Islet precursor cell (in vitro differentiated cells): Measurements from ENCODE around the gene USP21.
A peak's percentile ranks its signal among the peaks of the same experiment; 100 is the strongest.

Experiments
- DNase-seq: peaks from one replicate; pipeline ENCODE4 v3.0.0-alpha.2; 2018

USP21 gene

DNA sequence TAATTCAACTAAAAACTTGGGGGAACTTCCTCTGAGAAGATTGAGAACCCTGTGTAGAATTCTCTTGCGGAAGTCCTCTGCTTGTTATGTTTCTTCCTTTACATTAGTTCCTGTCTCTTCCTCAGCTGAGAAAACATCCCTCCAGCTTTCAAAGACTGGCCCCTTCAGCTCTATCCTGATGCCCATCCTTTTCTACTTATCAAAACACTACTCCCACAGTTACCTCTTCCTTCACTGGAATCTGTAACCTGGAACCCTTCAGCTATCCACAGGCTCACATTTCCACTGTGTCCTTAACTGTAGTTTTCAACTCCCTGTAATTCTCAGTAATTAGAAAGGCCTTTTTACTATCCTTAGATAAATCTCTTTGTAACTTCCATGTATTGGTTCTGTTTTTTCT is 20.9 kb upstream of the USP21 start:
- no peak for DNase-seq

DNA sequence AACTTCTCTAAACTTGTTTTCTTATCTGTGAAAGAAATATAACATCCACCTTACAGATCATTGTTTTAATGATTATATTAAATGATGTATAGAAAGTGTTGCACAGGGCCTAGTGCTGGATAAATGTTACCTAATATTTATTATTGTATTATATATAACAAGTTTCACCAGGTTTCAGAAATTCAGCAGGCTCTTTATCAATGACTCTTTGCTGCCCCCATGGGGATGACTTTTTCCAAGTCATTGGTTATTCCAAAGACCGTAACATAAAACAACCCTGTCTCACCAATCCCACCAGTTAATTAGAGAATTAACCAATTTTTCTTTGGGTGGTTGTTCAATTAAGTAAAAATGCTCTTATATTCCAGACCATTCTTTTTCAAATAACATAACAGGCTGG is 19.5 kb upstream of the USP21 start:
- DNase-seq = no peak

DNA sequence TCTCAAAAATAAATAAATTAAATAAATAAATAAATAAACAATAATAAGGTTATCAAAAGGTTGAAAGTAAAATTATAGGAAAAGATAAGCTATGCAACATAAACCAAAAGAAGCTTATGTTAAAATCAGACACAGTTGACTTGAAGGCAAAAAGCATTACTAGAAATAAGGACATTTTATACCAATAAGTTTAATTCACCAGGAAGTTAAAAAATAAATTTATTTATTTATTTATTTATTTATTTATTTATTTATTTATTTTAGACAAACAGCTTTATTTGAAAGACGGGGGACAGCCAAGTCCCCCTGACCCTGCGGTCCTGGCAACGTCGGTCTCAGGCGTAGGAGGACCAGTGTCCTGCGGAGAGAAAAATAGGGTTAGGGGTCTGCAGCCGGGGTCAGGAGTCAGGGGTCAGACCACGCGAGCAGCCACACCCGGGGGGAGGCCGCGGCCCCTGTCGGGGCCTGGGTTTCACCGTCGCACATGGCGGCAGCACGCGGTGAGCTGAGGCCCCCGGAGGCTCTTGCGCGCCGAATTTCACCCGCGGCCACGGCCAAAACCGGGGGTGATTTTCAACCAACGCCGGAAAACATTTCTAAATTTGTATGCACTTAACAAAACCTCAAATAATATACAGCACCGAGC is 18.4 kb upstream of the USP21 start:
- no peak for DNase-seq

DNA sequence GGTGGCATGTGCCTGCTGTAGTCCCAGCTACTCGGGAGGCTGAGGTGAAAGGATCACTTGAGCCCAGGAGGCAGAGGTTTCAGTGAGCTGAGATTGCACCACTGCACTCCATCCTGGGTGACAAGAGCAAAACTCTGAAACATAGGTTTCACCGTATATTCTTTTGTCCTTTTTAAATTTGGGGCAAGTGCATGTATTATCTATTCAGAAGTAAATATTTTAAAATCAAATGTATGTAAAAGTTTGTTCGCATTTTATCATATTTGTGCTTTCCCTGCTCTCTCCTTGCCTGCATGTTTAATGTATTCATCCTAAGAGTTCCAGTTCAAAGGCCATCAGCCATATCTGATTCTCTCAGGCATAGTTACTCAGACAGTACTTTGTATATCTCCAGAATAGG is 13.5 kb upstream of the USP21 start:
- no peak for DNase-seq

DNA sequence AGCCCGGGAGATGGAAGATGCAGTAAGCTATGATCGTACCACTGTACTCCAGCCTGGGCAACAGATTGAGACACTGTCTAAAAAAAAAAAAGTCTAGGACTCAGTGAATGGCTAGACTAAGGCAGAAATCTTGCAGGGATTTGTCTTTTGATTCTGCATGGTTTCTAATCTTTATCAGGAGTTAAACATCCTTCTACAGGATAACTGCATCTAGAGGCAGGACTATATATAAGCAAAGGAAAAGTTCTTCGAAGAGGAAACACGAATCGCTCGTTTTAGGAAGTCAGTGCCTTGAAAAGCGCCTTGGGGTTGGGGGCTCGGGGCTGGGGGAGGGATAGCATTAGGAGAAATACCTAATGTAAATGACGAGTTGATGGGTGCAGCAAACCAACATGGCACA is 6.1 kb upstream of the USP21 start:
- no peak for DNase-seq

DNA sequence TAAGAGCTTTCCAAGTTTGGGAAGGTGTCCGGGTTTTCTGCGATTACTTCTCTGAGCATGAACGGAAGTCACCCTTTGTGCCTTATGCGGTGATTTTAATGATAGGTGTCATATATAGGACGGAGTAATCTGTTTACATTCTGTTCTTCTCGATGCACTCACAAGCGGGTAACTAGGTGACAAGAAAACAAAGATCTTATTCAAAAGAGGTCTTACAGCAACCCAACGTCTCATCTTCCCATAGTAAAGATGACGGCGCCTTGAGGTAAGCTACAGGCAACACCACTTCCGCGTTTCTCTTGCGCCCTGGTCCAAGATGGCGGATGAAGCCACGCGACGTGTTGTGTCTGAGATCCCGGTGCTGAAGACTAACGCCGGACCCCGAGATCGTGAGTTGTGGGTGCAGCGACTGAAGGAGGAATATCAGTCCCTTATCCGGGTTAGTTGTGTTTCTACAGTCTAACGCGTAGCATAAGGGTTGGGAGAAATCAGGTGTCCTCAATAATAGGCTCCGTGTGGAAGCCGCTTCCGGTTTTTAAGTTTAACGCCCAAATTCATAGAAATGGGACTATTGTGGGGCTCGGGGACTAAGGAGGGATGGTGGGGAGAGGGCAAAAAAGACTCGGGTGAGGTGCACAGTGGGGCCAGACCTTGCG is 5.5 kb upstream of the USP21 start, which contains the start of gene UFC1:
Gene UFC1, plus strand, starts transcription at position 297 of the 656 bp plus-strand sequence. Its CDS starts 20 bp downstream, at position 317.
- peak; percentile 90 for DNase-seq

DNA sequence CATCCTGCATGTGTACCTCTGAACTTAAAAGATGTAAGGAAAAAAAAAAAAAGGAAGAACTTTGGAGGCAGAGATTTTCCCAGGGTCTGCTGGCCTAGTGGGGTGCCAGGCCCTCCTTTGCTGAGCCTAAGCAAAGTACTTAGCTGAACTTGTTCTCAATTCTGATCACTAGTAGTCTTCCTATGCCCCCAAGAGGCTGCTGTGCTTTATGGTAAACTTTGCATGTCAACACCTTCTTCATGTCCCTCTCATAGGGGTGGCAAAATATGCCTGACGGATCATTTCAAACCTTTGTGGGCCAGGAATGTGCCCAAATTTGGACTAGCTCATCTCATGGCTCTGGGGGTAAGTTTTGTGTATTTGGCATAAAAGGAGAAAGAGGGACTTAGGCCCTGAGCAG is 1.4 kb upstream of the USP21 start:
- DNase-seq = no peak

DNA sequence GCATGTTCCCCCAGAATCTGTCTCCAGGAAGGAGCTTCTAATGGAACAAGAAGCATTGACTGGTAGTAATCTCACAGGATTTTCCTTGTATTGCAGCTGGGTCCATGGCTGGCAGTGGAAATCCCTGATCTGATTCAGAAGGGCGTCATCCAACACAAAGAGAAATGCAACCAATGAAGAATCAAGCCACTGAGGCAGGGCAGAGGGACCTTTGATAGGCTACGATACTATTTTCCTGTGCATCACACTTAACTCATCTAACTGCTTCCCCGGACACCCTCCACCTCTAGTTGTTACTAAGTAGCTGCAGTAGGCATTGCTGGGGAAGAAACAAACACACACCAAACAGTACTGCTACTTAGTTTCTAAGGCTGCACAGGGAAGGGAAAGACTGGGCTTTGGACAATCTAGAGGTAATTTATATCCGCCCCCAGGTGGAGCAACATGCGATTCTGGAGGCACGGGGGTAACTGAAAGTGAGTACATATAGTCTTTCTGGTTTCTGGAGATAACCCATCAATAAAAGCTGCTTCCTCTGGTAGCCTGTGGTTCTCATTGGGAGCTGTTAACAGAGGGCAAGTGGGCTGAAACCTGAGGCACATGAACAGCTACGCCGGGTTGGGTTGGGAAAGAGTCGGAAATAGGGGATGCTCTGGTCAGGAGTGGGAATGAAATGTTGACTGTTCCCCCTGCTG is 837 bp upstream of the USP21 start:
- DNase-seq = no peak

DNA sequence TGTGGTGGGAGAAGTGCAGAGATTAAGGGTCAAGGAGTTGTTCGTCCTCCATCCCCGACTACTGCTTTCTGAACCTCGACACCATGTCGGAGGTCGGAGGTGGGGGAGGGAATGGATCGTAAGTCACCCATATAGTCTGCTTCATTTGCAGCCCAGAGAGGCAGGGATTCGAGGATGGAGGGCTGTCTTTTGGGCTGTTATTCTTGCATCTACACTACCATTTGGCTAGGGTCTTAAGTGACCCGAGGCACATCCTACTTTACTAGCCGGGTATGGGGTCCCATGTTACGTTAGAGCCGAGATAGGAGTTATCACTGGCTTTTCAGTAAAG is 578 bp downstream of the USP21 start:
- DNase-seq = no peak

DNA sequence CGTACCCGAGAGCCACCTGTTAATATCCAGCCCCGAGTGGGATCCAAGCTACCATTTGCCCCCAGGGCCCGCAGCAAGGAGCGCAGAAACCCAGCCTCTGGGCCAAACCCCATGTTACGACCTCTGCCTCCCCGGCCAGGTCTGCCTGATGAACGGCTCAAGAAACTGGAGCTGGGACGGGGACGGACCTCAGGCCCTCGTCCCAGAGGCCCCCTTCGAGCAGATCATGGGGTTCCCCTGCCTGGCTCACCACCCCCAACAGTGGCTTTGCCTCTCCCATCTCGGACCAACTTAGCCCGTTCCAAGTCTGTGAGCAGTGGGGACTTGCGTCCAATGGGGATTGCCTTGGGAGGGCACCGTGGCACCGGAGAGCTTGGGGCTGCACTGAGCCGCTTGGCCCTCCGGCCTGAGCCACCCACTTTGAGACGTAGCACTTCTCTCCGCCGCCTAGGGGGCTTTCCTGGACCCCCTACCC is 1.4 kb downstream of the USP21 start:
- peak; percentile 44 for DNase-seq

DNA sequence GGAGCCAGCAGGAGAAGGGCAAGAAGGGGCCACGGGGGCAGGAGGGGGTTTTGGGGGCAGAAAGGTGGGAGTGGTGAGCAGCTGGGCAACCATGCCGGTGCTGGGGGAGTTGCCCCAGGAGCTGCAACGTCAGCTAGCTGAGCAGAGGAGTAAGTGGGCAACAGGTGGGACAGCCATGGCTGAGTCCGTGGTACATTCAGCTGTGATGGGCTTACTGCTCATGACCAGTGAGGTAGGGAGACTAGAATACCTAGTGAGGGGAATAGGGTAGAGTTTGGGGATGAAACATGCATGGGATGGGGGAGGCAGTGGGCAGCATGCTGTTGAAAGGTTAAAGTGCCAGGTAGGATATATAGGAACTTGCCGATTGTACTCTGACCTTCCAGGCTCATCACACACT is 2.4 kb downstream of the USP21 start:
- peak; percentile 44 for DNase-seq

DNA sequence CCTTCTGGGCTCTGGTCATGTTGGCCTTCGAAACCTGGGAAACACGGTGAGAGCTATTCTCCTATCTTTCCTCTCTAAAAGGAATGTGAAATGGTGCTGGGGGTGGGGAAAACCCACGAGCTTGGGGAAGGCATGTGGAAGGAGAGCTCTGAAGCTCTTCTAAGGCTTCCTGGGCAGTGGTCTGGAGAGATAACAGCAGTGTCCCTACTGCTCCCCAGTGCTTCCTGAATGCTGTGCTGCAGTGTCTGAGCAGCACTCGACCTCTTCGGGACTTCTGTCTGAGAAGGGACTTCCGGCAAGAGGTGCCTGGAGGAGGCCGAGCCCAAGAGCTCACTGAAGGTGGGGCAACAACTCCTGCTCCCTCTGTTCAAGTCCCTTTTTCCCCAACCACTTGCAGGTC is 2.8 kb downstream of the USP21 start:
- no peak for DNase-seq

DNA sequence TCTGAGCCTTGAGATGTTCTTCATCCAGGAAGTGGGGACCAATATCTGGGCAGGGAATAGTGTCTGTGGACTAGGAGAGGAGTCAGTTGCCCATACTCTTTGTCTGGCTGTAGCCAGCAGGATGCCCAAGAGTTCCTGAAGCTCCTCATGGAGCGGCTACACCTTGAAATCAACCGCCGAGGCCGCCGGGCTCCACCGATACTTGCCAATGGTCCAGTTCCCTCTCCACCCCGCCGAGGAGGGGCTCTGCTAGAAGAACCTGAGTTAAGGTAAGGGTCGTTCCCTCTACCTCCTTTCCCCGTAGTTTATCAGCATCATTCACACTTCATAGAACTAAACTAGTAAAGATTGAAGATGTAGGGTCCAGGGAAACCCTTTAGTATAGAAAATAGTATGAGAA is 3.5 kb downstream of the USP21 start:
- DNase-seq = no peak

DNA sequence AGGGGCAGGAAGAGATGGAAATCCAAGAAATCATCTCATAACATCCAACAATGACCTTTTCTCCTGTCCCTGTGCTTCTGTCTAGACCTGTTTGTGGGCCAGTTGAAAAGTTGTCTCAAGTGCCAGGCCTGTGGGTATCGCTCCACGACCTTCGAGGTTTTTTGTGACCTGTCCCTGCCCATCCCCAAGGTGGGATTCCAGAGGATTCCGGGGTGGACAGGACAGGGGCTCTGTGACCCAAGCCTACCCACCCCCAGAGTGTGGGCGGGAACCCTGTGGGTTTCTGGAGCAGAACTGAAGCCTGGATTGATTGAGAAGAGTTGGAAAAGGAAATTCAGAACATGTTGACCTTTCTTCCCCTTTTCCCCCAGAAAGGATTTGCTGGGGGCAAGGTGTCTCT is 4.5 kb downstream of the USP21 start:
- no peak for DNase-seq

DNA sequence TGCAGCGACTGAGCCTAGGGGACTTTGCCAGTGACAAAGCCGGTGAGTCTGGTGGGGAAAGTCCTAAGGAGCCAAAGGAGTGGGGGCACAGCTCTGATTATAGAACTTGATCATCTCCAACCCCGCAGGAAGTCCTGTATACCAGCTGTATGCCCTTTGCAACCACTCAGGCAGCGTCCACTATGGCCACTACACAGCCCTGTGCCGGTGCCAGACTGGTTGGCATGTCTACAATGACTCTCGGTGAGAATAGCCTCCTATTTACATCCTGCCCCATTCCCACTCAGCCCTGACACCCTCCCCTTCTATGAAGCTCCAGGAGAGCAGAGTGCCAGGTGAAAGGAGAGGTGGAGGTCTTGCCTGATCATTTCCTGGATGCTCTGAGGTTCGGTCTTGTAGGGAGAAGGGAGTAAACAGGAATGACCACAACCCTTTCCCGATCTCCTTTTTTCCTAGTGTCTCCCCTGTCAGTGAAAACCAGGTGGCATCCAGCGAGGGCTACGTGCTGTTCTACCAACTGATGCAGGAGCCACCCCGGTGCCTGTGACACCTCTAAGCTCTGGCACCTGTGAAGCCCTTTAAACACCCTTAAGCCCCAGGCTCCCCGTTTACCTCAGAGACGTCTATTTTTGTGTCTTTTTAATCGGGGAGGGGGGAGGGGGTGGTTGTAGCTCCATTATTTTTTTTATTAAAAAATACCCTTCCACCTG is 5.8 kb downstream of the USP21 start:
- DNase-seq = no peak

DNA sequence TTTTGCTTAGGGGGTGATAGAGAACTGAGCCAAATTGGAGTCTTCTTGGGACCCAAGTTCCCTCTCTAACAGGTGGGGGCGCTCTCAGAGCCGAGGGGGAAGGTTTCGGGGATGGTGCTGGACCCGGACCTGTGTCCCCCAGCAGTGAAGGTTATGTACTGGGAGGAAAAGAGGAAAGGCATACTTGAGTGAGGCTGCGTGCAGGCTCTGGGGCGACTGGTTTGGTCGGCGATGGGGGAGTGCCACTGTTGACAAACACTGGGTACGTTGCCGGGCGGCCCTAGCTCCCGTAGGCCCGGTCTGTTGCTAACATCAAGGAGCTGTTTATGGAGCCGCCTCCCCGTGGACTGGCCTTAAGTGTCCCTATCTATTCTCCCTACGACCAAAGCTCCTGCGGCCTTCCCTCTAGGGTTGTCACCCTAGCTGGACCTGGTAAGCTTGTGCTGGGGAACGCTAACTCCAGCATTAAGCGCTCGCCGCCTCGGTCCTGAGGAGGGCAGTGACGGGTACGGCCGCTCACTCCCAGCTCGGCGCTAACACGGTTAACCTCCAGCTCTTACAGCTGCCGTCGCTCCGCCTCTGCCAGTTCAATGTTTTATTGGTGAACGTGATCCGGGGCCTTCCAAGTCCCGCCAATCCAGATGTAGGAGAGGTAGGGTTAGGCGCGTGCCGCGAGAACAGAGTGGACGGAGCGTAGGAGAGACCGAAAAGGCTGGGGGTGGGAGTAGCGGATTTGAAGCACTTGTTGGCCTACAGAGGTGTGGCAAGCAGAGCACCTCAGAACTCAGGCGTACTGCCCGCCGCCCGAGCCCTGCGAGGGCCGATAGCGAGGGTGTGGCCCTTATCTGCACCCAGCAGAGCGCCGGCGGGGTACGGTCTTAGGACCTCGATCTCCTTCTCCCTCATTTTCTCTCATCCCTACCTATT is 6.7 kb downstream of the USP21 start, which contains the start of gene PPOX:
Gene PPOX, plus strand, starts transcription at position 685 of the 927 bp plus-strand sequence. CDS start 422 bp downstream, outside the sequence.
- peak; percentile 99 for DNase-seq

DNA sequence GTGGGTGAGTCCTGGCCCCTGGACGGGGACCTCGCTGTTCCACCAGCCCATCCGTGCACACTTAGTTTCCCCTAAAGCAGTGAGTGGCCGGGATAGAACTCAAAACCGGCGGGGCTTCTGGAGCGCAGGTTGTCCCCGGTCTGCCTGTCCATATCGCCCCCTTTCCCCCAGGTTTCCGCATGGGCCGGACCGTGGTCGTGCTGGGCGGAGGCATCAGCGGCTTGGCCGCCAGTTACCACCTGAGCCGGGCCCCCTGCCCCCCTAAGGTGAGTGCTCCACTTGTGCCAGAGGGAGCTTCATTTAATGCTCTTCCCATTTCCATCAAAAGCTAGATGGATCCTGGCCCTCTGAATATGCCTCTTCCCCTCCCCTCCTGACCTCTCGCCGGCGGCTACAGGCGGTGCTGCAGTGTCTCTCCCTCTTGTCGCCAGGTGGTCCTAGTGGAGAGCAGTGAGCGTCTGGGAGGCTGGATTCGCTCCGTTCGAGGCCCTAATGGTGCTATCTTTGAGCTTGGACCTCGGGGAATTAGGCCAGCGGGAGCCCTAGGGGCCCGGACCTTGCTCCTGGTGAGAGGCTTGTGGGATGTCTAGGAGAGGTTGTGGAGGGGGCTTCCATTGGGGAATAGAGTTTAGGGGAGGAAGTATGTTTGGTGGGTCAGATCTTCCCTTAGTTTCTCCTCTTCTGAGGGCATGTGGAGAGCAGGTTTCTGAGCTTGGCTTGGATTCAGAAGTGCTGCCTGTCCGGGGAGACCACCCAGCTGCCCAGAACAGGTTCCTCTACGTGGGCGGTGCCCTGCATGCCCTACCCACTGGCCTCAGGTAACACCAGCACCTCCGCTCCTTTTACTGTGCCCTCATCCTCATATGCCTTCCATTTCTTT is 7.6 kb downstream of the USP21 start:
- peak; percentile 77 for DNase-seq

DNA sequence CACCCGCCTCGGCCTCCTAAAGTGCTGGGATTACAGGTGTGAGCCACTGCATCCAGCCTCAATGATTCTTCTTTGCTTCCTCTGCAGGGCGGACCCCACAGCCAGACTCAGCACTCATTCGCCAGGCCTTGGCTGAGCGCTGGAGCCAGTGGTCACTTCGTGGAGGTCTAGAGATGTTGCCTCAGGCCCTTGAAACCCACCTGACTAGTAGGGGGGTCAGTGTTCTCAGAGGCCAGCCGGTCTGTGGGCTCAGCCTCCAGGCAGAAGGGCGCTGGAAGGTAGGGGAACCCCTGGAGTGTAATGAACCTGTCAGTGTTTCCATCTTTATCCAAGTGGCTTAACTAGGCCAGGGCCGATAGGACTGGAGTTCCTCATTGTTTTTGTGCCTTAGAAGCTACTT is 9.6 kb downstream of the USP21 start:
- DNase-seq = no peak

DNA sequence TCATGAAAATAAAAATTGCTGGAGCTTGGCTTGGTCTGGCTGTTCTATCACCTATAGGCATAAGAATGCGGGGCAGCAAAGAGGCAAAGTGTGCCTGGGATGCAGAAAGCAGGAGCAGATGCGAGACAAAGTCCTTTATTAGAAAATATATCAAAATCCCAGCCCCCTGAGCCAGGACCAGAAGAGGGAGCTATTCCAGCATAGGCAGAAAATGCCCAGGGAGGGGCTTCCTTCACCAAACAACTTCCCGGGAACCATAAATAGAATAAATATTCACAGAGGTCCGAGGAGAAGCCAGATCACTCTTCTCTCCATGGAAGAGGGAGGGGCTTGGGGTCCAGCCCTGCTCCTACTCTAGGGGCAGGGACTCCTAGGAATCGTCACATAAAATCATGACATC is 11.9 kb downstream of the USP21 start:
- DNase-seq = no peak

DNA sequence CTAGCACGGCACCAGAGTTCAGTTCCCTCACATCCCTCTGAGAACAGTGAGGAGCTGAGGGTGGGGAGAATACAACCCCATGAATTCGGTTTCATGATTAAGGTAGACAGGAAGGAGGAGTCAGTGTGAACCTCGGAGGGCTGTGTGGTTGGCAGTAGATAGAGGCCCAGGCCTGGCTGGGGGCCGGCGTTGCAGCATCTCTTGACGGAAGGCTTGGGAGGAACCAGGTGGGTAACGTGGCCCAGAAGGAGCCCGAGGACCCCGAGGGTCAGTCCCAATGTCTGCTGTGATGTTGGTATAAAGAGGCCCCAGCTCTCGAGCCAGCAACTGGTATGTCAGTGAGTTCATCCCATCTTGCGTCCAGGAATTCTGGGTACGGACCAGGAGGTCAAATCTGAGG is 12.4 kb downstream of the USP21 start:
- no peak for DNase-seq

DNA sequence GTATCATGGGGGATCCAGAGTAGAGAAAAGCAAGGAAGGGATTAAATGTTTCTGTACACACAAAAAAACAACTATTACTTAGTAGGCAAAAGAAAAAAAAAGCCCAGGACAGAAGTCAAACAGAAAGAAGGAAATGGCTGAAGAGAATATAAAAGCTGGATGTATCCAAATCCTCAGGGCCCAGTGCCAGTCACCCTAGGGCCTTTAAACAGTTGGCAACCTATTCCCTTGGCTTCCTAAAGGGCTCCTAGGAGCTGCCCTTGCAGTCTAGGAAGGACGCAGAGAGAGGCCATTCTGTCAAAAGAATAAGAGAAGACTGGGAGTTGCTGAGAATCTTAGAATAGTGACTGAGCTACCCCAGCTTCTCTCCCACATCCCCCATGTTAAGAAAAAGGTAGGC is 13.0 kb downstream of the USP21 start:
- DNase-seq = no peak
